ENCODE results near the gene LIPI. TPM values are rescaled to one million over a fixed set of nuclear protein-coding genes. Genes with fewer than 3 reads are reported as not detected.
"Not testable (repeated sequence)": the region's sequence is repeated elsewhere in the genome, so short reads cannot be mapped to it uniquely, and the experiment has no call there.

LIPI gene
- total RNA-seq, 2 donors from 2014 or later = not detected

DNA sequence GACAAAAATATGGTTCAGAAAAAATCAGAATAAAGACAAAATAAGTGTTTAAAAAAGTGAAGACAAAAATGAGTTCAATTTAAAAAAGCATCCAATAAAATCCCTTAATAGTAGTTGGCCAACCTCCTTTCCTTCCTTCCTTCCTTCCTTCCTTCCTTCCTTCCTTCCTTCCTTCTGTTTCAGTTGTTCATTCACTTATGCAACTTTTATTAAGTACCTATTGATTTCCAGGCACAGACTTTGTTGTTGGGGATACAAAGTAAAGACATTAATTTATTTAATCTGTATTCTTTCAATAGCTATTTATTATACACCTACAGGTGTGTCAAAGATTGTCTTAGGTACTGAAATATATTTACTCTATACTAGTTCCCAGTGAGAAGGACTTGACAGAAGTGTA, 2.4 kb upstream of the LIPI start:
- intact Hi-C loops (cut with DNase I) = no loop called here
- no peaks in the 10 kb centered on the region for H3K36me3 ChIP-seq (replicated peaks in 1 of 2; ENCODE audit: insufficient read depth in 1 of 2, low read depth in 2 of 2)
- no peaks in the 10 kb centered on the region for H3K27me3 ChIP-seq
- H3K9me3 ChIP-seq = no peaks in the 10 kb centered on the region
- peaks cover 9% of the 10 kb centered on the region for H3K4me1 ChIP-seq
- ATAC-seq (no peak), DNase-seq (no peak)
- TF ChIP-seq, protein P1, sequence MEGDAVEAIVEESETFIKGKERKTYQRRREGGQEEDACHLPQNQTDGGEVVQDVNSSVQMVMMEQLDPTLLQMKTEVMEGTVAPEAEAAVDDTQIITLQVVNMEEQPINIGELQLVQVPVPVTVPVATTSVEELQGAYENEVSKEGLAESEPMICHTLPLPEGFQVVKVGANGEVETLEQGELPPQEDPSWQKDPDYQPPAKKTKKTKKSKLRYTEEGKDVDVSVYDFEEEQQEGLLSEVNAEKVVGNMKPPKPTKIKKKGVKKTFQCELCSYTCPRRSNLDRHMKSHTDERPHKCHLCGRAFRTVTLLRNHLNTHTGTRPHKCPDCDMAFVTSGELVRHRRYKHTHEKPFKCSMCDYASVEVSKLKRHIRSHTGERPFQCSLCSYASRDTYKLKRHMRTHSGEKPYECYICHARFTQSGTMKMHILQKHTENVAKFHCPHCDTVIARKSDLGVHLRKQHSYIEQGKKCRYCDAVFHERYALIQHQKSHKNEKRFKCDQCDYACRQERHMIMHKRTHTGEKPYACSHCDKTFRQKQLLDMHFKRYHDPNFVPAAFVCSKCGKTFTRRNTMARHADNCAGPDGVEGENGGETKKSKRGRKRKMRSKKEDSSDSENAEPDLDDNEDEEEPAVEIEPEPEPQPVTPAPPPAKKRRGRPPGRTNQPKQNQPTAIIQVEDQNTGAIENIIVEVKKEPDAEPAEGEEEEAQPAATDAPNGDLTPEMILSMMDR (IDR thresholded peaks at IDR 0.05) = no peak
- TF ChIP-seq POLR2A (IDR thresholded peaks at IDR 0.05) = no peak
- H3K4me3 ChIP-seq = no peak overlapping the region
- no peak overlapping the region for H3K27ac ChIP-seq

GRCh38 chr21:14206222-14206621, 4.5 kb downstream of the LIPI start:
- no peak overlapping the region for H3K4me3 ChIP-seq
- no peak for TF ChIP-seq POLR2A (IDR thresholded peaks at IDR 0.05)
- TF ChIP-seq, protein P1 (IDR thresholded peaks at IDR 0.05) = no peak

GRCh38 chr21:14166463-14167223, 44.1 kb downstream of the LIPI start:
- H3K27ac ChIP-seq; H3K4me1 ChIP-seq; intact Hi-C loops (cut with DNase I); H3K4me3 ChIP-seq; DNase-seq; H3K9me3 ChIP-seq; ATAC-seq; H3K27me3 ChIP-seq; H3K36me3 ChIP-seq (replicated peaks in 1 of 2; ENCODE audit: insufficient read depth in 1 of 2, low read depth in 2 of 2): not testable (repeated sequence)
- WGBS, 2 donors = 71 to 76% methylated on average over 13 to 16 of the region's 16 CpGs

More at GRCh38 chr21:14206222-14206621, 4.5 kb downstream of the LIPI start:
- no peaks in the 10 kb centered on the region for H3K36me3 ChIP-seq (replicated peaks in 1 of 2; ENCODE audit: insufficient read depth in 1 of 2, low read depth in 2 of 2)
- no peaks in the 10 kb centered on the region for H3K27me3 ChIP-seq
- intact Hi-C loops (cut with DNase I) = no loop called here
- DNase-seq = no peak
- H3K4me1 ChIP-seq = no peaks in the 10 kb centered on the region
- H3K27ac ChIP-seq = no peak overlapping the region
- ATAC-seq = no peak
- H3K9me3 ChIP-seq = no peaks in the 10 kb centered on the region

DNA sequence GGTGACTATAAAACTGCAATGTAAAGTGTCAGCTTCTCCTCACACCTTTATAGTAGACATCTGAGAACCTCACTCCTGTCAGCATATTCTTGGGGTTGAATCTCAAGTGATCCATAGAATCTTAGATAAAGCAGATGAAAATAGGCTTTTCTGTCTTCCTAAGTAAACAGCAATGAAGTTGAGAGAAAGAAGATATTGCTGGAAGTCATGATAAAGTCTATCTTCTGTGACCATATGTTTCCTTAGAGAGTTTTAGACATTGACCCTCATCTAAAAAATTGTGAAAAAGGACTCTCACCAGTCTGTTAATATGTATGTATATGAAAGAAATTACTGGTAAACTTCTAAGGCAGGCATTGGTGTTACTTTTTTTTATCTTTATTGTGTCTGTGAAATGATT, 66.8 kb downstream of the LIPI start:
- Histone ChIP-seq H3K27me3 (no peaks in the 10 kb centered on the region), H3K9me3 (no peaks in the 10 kb centered on the region), H3K4me1 (no peaks in the 10 kb centered on the region), H3K27ac (no peak overlapping the region), H3K4me3 (no peak overlapping the region), H3K36me3 (replicated peaks in 1 of 2; ENCODE audit: insufficient read depth in 1 of 2, low read depth in 2 of 2) (no peaks in the 10 kb centered on the region)
- ATAC-seq (no peak), DNase-seq (no peak)
- TF ChIP-seq, protein P1 (IDR thresholded peaks at IDR 0.05) = no peak
- no peak for TF ChIP-seq POLR2A (IDR thresholded peaks at IDR 0.05)
- intact Hi-C loops (cut with DNase I) = no loop called here

GRCh38 chr21:14124266-14124665, 86.5 kb downstream of the LIPI start:
- no peak for DNase-seq
- WGBS, 2 donors = 77 to 90% methylated on average over 7 of the region's 7 CpGs
- no peak for ATAC-seq
- no peak overlapping the region for H3K4me3 ChIP-seq
- intact Hi-C loops (cut with DNase I) = no loop called here
- no peaks in the 10 kb centered on the region for H3K36me3 ChIP-seq (replicated peaks in 1 of 2; ENCODE audit: insufficient read depth in 1 of 2, low read depth in 2 of 2)
- H3K9me3 ChIP-seq = no peaks in the 10 kb centered on the region
- no peaks in the 10 kb centered on the region for H3K27me3 ChIP-seq
- H3K27ac ChIP-seq = no peak overlapping the region
- H3K4me1 ChIP-seq = no peaks in the 10 kb centered on the region
- TF ChIP-seq, protein P1 (IDR thresholded peaks at IDR 0.05) = no peak
- no peak for TF ChIP-seq POLR2A (IDR thresholded peaks at IDR 0.05)

All from body of pancreas (tissue), 4 donors.